GM10847 (cell line): ENCODE results near the gene ANO2.

ENCODE experiments used
- POLR2A ChIP-seq: IDR thresholded peaks from 2 replicates; pipeline ENCODE4 v1.6.1; 2011; ENCODE audit not compliant: insufficient read length; ENCODE audit errors: extremely low read depth

The ANO2 gene

DNA sequence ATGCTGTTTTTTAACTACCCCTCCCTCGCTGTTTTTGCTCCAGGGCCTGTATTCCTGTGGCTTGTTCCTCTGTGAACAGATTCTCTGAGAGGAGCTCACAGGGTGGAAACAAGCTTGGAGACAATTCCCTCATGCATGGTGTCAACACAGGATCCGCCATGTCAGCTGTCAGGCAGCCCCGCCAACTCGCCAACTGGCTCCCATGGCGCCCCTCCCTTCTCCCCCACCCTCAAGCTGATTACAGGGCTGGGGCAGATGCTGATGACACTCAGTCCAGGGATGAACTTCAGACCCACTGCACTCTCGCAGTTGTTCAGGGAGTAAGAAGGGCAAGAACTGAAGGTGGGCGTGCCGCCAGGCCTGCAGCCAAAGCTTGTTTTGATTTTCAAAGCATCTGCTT, 283.2 kb downstream of the ANO2 start:
- TF ChIP-seq POLR2A = no peak

DNA sequence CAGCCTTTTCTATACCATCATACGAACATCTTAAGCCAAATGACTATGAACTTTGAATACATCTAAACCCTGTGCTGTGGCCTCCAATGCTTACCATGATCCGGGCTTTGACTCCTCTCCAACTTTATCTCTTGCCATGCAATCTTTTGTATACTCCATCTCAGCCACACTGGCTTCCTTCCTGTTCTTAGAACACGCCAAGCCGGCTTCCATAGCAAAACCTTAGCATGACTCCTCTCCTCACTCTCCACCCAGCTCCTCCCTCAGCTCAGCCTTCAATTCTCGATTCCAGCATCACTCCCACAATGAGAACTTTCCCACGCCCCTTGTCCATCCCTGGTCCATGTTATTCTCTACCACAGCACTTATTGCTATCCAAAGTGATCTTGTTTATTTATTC, 284.8 kb downstream of the ANO2 start:
- TF ChIP-seq POLR2A = no peak

DNA sequence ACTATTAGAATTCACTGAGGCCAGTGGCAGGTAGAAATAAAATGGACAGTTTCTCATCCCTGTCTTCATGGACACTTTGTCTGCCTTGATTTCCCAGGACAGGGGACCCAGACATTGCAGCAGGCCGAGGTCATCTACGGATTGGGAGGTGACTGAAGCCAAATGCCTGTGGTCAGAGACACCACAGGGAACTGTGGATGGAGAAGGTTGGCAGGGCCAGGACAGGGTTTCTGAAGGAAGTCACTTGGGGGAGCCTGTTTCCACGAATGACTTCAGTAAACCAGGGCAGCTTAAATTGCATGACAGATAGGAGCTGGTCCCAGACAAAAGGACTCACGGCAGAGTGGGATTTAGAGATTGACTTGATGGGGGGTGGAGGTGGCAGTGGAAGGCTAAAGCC, 288.2 kb downstream of the ANO2 start:
- no peak for TF ChIP-seq POLR2A

DNA sequence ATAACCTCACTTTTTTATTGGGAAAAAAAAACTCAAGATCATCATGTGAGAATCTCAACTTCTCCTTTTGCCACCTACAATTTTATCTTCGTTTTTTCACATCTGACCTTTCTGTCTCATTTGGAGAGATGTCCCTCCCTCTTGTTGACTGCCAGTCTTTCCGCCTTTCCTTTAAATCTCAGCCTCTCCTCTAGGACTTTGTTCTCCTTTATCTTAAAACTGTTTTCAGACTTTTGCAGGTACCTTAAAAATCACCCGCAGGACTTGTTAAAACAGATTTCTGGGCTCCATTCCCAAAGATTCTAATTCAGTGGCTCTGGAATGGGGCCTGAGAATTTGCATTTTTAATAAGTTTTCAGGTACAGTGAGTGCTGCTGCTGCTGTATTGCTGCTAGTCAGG, 289.9 kb downstream of the ANO2 start:
- TF ChIP-seq POLR2A = no peak

DNA sequence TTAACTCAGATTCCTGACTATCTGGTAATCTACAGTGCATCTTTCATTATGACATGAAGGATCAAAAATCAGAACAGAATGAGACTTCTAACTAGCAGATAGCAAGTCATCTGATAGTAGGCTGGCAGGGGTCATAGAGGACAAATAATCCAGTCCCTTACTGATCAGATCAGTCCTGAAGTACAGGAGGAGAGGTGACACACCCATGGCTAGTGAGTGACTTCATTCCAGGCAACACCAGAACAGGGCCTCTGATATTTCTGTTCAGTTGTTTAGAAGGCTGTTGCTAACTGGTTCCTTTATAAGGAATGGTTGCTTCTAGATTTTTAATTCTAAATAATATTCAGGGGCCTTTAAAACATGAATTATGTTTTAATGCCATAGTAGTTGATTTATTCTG, 291.0 kb downstream of the ANO2 start:
- TF ChIP-seq POLR2A = no peak

DNA sequence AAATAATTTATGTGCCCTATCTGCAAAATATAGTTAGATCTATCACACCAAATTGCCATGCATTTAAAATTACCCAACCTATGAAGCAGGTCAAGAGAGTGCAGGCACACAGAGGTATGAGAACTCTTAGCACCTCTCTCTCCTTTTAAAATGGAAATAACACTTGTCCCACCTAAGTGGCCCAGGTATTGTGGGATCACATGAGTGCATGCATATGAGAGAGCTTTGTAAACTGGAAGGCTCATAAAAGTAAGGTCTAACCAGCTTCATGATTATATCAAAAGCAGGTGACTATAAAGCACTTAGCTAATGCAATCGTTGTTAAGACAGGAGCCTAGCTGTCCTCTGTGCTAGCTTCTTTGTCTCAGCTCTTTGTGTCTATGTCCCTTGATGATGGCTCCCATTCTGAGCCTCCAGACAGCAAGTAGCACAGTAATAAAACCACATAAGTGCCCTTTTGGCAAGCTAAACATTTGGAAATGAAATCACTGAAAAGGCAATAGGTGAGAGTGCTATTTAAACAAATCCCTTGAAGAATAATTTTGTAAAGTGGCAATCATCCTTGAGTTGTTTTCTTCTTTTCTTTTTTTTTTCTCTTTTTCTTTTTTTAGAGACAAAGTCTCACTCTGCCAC, 294.1 kb downstream of the ANO2 start:
- no peak for TF ChIP-seq POLR2A

DNA sequence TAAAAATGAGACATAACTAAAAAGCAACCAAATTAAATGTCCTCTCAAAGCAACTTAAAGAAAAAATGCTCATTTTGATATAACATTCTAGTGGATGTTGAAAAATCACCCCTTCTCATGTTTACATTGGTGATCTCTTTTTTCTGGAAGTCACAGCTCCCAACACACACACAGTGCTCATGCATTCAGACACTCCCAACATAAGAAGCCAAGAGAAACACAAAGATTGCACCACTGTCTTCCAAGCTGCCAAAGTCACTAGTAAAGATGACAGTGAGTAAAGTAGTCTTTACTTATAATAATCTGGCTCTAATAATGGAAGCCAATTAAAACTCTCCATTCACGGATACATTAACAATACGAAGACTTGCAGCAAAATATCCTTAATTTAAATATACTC, 294.8 kb downstream of the ANO2 start:
- no peak for TF ChIP-seq POLR2A

DNA sequence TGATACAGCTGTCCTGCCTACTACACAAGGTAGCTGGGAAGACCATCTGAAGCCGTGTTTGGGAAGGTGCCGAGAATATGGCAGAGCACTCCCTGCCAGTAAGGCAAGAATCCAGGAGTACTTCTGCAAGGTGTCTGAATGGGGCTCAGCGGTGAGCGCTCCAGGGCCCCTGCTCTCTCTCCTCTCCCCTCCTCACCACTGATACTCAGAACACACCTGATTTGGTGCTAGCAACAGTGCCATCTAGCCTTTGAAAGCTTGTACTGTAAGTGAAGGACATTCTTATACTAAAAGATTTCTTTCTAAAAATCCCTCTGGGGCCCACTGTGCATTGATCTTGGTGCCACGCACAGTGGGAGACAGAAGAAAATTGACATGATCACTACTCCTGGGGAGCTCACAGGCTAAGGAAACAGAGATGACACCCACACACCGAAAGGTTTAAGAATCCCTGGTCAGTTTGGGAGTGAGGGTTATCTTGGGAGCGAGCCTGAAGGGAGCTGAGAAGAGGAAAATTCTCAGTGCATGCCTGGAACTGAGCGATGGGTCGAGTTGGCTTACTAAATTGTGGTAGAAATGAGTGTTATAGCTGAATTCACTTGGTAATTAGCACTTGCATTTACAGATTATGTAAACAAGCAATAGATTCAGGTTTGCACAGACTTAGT, 296.2 kb downstream of the ANO2 start:
- no peak for TF ChIP-seq POLR2A

DNA sequence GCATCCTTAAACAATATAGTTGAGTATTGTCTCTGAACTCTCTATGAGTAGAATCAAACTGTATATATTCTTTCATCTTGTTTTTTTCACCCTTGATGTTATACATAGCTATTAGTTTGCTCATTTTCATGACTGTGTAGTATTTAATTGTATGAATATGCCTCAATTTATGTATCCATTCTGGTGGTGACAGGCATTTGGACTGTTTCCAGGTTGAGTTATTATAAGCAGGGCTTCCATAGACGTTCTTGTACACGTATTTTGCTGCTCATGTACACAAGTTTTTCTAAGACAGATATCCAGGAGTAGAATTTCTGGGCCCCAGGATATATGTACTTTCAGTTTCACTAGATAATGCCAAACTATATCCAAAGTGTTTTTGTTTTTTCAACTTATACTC, 301.8 kb downstream of the ANO2 start:
- TF ChIP-seq POLR2A = no peak

DNA sequence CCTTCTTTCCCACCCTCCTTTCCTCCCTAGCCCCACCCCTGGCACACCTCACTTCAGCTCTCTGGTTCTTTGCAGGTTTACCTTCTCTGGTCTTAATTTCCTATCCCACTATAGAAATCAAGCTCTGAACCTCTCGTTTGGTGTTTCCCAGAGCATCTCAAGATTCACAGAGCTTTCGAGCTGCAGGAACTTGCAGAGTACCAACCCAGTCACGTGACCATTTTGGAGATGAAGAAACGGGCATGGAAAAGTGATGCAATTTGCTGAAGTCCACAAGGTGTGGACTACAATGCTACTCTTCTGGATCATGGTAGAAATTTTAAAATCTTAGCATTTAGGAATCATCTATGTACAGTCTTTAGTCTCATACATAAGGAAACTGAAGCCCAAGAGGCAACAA, 307.4 kb downstream of the ANO2 start:
- TF ChIP-seq POLR2A = no peak

DNA sequence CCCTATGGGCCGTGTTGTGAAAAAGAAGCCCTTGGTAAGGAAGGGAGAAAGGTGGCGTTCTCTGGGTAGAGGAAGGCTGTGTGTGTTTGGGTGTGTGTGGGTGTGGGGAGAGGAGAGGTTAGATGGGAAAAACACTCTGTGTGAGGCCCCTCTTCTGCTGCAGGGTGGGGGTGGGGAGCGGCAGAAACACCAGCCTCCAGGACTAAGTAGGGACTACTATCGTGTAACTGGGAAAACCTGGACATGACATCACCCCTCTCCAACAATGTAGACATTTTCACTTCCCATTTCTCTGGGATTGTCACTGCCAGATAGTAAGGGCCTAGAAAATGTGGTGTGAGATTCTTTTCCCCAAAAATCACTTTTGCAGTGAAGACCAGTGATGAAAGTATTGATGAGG, 308.2 kb downstream of the ANO2 start:
- TF ChIP-seq POLR2A = no peak

DNA sequence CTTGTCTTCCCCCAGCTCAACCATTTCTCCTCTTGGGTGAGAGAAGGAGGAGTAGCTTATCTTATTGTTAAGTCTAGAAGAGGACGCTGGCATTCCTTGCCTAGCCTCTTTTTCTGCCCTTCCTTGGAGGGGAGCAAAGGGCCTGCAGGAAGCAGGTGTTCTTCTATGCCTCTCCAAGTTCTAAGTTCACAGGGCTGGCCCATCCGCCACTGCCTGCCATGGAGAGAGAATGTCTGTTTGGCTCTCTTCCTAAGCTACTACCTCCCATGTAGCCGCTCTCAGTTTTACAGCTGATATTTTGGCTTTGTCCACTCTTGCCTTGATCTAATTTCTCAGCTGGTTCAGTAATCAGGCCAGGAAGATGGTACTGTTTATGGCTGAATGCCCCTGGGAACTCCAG, 312.0 kb downstream of the ANO2 start:
- no peak for TF ChIP-seq POLR2A

DNA sequence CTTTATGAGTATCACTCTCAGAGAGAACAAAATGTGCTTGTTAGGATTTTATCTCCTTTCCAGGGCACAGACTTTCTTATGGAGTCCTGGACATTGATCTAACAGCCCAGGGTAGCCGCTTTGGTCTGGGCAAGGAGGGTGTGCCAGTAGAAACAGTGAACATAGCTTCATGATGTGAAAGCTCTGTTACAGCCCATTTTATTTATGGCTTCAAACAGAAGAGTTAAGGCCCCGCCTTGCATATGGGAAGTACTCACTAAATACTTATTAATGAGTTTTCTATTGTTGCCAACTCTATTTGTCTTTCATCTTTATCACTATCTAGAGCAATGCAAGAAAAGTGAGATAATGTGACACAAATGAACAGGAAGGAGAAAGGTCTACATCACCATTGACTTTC, 312.6 kb downstream of the ANO2 start:
- no peak for TF ChIP-seq POLR2A

DNA sequence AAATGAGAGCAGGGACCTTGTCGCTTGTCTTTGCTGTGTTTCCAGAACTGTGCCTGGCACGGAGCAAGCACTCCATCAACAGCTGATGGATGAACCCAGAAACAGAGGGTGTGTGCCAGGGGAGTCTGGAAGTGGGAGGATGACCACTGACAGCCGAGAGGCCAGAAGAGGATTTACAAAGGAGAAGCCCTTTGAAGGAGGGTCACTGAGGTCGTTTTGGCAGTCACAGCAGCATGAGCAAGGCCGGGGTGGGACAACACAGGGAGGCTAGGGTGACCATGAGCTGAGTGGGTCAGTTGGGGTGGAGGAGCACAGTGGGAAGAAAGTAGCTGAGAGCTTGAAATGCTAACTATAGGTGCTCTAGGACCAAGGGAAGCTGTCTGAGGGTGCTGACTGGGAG, 313.6 kb downstream of the ANO2 start:
- no peak for TF ChIP-seq POLR2A

DNA sequence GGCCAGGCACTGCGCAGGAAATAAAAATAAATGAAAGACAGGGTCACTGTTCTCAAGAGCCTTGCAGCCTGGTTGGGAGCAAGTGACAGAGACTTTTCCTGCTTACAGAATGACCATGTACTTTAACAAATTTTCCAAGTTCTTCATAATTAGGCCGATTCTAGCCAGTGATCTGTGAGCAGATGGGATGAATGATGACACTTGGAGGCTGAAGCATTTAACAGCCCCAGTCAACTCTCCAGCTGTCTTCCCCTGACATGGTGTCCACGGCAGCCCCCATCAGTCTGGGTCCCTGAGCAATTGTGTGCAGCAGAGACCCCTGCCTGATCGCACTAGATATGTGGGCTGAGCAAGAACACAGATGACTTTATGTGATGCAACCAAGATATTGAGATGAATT, 314.3 kb downstream of the ANO2 start:
- no peak for TF ChIP-seq POLR2A

DNA sequence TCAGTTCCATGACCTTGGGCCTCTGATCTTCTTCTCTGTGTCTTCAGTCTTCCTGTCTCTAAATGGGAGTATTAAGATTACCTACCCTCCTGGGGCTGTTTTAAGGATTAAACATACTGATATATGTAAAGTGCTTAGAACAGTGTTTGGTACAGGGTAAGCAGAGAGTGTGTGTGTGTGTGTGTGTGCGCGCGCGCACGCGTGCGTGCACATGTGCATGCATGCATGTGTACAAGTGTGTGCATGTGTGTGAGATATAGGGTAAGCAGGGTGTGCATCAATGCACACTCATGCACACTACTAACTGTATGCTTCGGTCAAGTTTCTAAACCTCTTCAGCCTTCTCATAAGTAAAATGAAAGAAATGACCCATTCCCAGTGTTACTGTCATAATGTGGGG, 316.6 kb downstream of the ANO2 start:
- TF ChIP-seq POLR2A = no peak

DNA sequence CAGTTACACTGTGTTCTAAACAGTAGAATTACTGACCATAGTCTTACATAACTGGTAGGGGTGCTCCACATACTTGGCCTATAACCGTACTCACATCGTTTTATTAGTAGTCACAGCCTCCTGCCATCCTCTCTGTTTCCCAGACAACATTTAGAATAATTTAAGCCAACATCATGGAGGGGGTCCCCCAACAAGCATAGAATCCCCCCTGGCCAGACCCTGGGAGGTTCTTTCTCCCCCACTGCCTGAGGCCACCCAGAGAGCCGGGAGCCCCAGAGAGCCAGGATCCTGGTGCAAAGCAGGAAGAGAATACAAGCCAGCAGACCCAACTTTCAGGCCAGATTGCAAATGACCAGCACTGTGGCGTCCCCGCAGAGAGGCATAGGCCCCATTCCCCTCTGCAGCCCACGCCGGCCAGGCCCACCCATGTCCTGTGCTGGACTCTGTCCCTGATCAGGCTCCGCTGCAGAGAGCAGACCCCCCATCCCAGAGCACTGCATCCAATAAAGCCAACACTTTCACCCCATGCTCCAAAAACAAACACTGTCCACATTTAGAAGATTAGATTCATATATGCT, 317.9 kb downstream of the ANO2 start:
- TF ChIP-seq POLR2A = no peak
